G401 (cell line): ENCODE results near the gene ANKH. TPM values are rescaled to one million over a fixed set of nuclear protein-coding genes. Genes with fewer than 3 reads are reported as not detected.
A peak's percentile ranks its signal among the peaks of the same experiment; 100 is the strongest.
"Not testable (repeated sequence)": the region's sequence is repeated elsewhere in the genome, so short reads cannot be mapped to it uniquely, and the experiment has no call there.

Source experiments
- DNase-seq: peaks from one replicate; pipeline ENCODE4 v3.0.0-alpha.2; 2015; ENCODE audit warnings: low spot score
- in situ Hi-C: cut with HindIII; loops from 2 replicates; pipeline ENCODE4 v1.10.0; 2016; ENCODE audit warnings: low sequenced_read_pairs, mixed read lengths
- total RNA-seq: library from RNA; depleted of rRNA; stranded (reverse); fragments of >200 nt; shearing (Covaris generic); gene quantifications from 2 replicates; pipeline ENCODE4 v1.2.3, GENCODE V29; 2014

ANKH gene
- total RNA-seq, 1 experiment from 2014 or later: 0.68 TPM

DNA sequence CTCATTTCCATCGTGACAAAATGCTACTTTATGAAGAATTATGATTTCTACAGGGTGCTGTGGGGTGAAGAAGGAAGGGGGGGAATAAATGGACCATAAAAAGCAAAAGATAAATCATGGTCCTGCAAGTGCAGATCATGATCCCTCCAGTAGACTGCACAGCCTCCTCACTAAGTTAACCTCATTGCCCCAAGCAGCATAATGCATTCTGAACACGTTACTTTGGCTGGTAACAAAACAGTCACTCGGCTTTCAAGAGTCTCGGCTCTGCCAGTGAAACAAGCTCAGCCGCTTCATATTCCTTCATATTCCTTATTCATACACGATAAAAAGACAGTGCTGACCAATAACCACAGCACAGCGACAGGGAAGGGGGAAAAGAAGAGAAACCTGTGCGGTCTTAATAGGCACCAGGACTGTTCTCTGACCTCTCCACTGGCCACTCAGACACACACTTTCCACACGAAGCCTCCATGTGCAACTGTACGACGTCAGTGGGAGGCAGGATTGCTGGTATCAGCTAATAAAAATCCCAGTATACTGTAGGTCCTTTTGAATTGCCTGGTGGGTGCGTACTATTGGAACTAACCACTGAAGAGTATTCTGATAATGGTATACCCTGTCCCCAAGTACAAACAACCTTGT lies 60.5 kb downstream of the ANKH start:
- in situ Hi-C loops: no loop called here
- DNase-seq: no peak

DNA sequence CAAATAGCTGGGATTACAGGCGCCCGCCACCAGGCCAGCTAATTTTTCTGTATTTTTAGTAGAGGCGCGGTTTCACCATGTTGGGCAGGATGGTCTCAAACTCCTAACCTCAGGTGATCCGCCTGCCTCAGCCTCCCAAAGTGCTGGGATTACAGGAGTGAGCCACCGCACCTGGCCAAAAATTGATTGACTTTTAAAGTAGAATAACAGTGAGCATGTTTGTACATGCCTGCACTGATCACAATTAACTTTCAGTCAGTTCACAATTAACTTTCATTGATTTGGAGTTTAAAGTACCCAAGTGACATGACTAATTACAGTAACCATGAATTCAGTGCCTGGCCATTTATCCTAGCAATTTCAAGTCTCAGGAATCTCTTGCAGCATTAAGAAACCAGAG lies 61.3 kb downstream of the ANKH start:
- in situ Hi-C loops: no loop called here
- DNase-seq: no peak

DNA sequence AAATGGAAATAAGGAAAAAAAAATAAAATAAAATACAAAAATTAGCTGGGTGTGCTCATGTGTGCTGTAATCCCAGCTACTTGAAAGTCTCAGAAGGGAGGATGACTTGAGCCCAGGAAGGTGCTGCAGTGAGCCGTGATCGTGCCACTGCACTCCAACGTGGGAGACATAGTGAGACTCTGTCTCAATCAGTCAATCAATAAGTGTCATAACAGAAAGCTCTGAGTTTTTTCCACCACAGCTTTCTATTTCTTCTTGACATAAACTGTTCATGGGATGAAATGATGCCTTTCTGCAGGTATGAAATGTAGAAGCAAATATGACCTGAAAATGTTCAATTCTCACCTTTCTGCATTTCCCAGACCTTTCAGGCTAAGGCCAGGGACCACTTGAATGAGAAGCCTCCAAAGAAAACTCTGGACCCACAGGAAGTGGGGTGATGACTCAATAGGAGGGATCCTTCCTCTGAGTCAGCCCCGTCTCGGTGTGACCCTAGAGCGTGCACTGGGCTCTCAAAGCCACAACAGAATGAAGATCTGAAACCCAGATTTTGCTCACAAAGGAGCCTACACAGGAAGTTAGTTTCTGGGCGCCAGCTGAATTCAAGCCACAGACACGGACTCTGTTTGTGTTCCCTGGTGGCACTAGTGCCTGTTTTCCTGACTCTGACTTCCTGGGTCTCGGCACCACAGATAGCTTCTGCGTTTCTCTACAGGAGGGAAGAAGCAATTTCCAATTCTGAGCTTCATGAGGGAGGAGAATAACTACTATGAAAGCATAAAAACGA lies 62.0 kb downstream of the ANKH start:
- in situ Hi-C loops: no loop called here
- DNase-seq: peak; percentile 48

- DNase-seq: no peak
- in situ Hi-C loops: no loop called here
Measured at GRCh38 chr5:14807471-14807870, 64.1 kb downstream of the ANKH start.

GRCh38 chr5:14806456-14806855 lies 65.1 kb downstream of the ANKH start:
- in situ Hi-C loops: no loop called here
- DNase-seq: no peak

GRCh38 chr5:14802541-14802940 lies 69.0 kb downstream of the ANKH start:
- DNase-seq: no peak
- in situ Hi-C loops: no loop called here

GRCh38 chr5:14801792-14802191 lies 69.8 kb downstream of the ANKH start:
- no peak for DNase-seq
- in situ Hi-C loops: no loop called here

DNA sequence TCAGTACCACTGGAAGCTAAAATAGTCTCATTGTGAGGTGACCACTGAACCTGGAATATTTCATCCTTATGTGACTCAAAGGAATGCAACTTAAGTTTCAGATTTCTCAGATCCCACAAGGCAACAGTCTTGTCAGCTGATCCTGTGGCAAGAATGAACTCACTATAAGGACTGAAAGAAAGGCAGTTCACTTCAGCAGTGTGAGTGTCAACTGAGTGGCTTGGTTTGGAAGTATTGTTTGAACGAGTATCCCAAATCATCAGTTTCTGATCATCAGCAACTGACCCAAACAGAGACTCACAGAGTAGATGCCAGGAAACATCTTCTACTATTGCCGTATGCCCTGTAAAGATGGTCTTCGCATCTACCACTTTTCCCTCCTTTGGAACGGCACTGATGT lies 74.2 kb downstream of the ANKH start:
- in situ Hi-C loops, DNase-seq: not testable (repeated sequence)

DNA sequence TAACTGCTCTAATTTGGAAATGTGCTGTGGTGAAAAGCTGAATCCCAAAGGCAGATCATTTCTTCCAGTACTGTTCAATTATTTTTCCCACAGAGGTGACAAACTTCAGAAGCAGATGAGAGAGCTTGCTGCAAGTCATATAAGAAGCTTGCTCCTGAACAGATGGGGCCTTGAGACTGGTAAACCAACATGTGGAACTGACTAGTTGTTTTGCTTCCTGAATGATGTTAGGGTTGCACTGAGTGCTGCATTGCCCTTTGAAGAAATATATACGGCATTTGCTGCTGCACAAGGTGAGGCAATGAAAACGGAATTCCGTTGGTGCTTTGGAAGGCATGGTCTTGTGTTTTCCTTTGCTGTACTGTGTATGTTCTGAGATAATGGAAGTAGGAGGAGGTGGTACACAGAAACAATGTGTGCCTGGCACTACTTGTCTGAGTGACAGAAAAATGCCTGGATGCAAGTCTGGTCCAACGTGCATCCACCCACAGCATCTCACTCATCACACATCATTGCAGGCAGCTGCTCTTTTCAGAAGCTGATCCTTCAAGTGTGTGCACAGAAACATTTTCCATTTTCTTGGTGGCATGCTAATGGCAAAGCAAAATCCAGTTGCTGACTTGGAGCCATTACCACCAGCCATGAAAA lies 76.9 kb downstream of the ANKH start:
- no peak for DNase-seq
- in situ Hi-C loops: no loop called here

GRCh38 chr5:14793851-14794250 lies 77.7 kb downstream of the ANKH start:
- DNase-seq: no peak
- in situ Hi-C loops: no loop called here

DNA sequence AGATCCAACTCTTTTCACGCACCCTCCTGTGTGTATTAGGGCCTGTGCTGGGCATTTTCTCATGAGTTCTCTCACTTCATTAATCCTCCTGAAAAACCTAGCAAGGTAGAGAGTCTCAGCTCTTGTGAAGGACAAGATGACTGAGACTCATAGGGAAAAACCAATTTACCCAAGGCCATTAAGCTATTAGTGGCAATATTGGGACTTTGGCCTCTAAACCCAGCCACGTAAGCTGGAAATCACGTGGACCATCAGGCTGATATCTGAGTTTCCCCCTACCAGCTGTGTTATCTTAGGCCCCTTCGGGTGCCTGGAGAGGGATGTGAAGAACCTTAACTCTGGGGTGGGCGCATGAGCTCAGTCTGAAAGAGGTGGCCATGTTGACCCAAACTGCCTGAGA lies 80.7 kb downstream of the ANKH start:
- DNase-seq: no peak
- in situ Hi-C loops: no loop called here

GRCh38 chr5:14790220-14790619 lies 81.4 kb downstream of the ANKH start:
- no peak for DNase-seq

GRCh38 chr5:14787801-14788579 lies 83.6 kb downstream of the ANKH start:
- DNase-seq: no peak
- in situ Hi-C loops: no loop called here

More at GRCh38 chr5:14790220-14790619, 81.4 kb downstream of the ANKH start:
- in situ Hi-C loops: no loop called here

- in situ Hi-C loops: no loop called here
- no peak for DNase-seq
Measured at GRCh38 chr5:14783691-14784090, 87.9 kb downstream of the ANKH start.

GRCh38 chr5:14782591-14782990 lies 89.0 kb downstream of the ANKH start:
- in situ Hi-C loops: no loop called here
- no peak for DNase-seq

GRCh38 chr5:14781106-14781505 lies 90.5 kb downstream of the ANKH start:
- peak; percentile 47 for DNase-seq
- in situ Hi-C loops: no loop called here

DNA sequence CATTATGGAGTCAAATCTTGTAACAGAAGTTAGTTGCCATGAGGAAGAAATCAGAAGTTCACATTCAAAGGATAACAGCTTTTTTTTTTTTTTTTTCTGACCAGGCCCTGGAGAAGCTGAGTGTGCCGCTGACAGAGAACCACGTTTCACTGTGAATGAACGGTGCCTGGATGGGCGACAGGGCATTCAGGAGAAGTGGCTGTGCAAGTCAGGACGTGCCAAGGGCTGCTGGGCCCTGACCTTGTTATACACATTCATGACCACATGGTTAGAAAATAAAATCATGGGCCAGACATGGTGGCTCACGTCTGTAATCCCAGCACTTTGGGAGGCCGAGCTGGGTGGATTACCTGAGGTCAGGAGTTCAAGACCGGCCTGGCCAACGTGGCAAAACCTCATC lies 91.6 kb downstream of the ANKH start:
- no peak for DNase-seq
- in situ Hi-C loops: no loop called here

- no peak for DNase-seq
- in situ Hi-C loops: no loop called here
Measured at GRCh38 chr5:14778792-14779070, 92.8 kb downstream of the ANKH start.

DNA sequence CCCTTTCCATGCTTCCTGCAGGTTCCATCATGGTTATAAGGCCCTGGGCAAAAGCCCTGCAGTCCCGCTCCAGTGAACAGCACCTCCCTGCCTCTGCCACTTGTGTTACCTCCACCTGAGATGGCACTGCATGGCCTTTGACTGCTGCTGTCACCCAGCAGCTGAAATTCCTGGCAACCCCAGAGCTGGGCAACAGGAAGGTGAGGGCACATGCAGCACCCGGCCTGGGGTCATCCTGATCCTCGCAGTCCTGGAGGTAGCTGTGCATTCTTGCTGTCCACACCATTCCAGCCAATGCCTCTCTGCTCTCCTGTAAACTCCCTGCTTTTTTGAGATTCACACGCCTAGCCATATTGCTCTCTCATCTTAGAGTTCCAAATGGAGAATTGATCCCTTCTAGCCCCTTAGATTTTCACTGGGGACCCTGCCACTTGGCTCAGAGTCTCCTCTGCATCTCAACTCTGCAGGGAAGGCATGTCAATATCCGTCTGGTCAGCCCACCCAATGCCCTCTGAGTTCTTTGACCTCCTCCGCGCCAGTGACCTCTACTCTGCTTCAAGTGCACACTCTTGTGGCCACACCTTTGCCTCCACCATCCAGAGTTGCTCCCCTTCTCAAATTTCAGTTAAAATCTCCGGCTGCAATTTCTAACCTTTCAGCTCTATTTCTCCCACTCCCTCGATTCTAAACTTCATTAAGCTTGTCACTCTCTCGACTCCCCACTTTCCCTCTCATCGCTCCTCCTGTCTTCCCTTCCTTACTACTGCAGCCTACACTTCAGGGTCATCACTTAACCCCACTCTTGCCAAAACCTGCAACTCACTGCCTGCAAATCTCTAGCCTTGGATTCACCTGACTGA lies 93.4 kb downstream of the ANKH start:
- in situ Hi-C loops: no loop called here
- no peak for DNase-seq
